Measurements from ENCODE around the gene EPHB1. TPM values are rescaled to one million over a fixed set of nuclear protein-coding genes. Genes with fewer than 3 reads are reported as not detected.

The EPHB1 gene
- total RNA-seq, 2 experiments from 2014 or later = 0.32 TPM; not detected in 1

DNA sequence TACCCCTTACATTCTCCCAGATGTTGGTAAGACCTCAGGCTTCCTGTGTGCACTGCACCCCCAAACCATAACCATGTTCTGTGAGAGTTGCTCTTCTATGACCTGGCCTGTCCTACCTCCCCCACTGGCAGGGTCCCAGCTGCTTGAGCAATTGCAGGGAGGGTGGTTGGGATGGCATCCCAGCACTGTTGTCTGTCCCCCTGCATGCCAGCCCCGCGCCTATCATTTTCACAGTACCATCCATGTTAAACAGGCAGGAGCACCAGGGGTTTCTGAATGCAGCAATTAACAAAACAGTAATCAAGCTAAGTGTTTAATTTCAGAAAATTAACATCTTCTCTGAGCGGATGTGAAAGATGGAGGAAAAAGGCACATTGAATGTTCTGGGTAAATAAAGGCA is 345.5 kb downstream of the EPHB1 start:
- Mint-ChIP-seq H3K27ac (no peak overlapping the region), H3K4me1 (ENCODE audit: low read depth) (no peaks in the 10 kb centered on the region), H3K4me3 (no peak overlapping the region), H3K36me3 (ENCODE audit: low read depth) (no peaks in the 10 kb centered on the region), H3K27me3 (ENCODE audit: low read depth) (peaks cover 2% of the 10 kb centered on the region), H3K9me3 (no peaks in the 10 kb centered on the region)
- DNase-seq = no peak
- intact Hi-C loops (cut with micrococcal nuclease) = no loop called here
- CTCF ChIA-PET = no interaction called here

DNA sequence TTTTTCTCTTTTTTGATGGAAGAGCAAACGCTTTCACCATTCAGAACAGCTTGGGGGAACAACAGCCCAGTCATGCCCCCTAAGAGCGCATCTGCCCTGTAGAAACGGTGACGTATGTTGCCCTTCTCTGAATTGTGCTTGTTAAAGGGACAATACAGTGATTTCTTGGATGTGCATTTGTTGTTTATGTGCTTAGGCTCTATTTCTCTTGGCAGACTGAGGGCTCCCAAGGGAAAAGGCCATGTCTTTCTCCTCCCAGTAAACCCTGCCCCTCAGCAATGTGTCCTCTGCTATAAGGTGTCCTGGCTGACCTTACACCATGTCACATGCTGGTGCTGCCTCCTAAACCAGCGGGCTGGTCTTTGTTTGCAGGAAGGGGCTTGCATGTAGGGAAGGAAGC is 346.1 kb downstream of the EPHB1 start:
- no peaks in the 10 kb centered on the region for H3K36me3 Mint-ChIP-seq (ENCODE audit: low read depth)
- no peak overlapping the region for H3K4me3 Mint-ChIP-seq
- CTCF ChIA-PET = no interaction called here
- no peaks in the 10 kb centered on the region for H3K9me3 Mint-ChIP-seq
- DNase-seq = no peak
- intact Hi-C loops (cut with micrococcal nuclease) = no loop called here
- H3K27ac Mint-ChIP-seq = no peak overlapping the region
- no peaks in the 10 kb centered on the region for H3K4me1 Mint-ChIP-seq (ENCODE audit: low read depth)
- peaks cover 2% of the 10 kb centered on the region for H3K27me3 Mint-ChIP-seq (ENCODE audit: low read depth)

DNA sequence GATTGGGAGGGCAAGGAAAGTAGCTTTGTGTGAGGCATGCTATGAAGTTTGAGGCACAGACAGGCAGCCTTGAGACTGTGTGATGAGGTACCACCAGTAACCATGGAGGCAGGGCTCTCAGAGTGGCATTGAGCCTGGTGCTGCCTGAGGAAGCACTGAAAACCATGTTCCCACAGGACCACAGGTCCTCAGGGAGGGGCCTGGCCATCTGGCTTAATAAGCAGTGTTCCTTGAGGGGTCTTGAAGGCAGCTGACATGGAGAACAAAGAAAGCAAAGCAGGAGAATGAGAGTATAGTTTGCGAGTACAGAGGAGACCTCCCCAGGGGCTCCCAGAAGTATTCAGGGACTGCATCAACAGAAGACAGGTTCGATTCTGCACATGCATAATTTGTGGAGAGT is 346.6 kb downstream of the EPHB1 start:
- Mint-ChIP-seq H3K4me1 (ENCODE audit: low read depth) (no peaks in the 10 kb centered on the region), H3K27me3 (ENCODE audit: low read depth) (peaks cover 2% of the 10 kb centered on the region), H3K36me3 (ENCODE audit: low read depth) (no peaks in the 10 kb centered on the region), H3K9me3 (no peaks in the 10 kb centered on the region), H3K4me3 (no peak overlapping the region), H3K27ac (no peak overlapping the region)
- intact Hi-C loops (cut with micrococcal nuclease) = no loop called here
- CTCF ChIA-PET = no interaction called here
- DNase-seq = no peak

DNA sequence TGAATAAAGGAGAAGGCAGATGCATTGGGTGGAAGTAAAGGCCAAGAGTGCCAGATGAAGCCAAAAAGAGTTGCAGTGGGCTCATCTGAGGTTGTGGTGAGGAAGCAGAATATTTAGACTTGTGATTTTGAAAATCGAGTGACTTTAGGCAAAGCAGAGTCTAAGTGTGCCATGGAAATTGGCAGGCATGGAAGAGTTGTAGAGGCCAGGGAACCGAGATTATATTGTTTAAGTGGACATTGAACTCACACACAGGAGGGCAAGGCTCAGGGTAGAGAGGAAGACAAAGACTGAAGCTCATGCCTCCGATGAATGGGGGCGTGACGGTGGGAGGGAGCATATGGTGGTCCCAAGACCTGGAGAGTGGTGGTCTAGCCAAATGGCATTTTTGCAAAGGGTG is 347.5 kb downstream of the EPHB1 start:
- no peaks in the 10 kb centered on the region for H3K9me3 Mint-ChIP-seq
- no peaks in the 10 kb centered on the region for H3K4me1 Mint-ChIP-seq (ENCODE audit: low read depth)
- no peaks in the 10 kb centered on the region for H3K36me3 Mint-ChIP-seq (ENCODE audit: low read depth)
- intact Hi-C loops (cut with micrococcal nuclease) = no loop called here
- peaks cover 2% of the 10 kb centered on the region for H3K27me3 Mint-ChIP-seq (ENCODE audit: low read depth)
- CTCF ChIA-PET = no interaction called here
- no peak overlapping the region for H3K27ac Mint-ChIP-seq
- no peak for DNase-seq
- no peak overlapping the region for H3K4me3 Mint-ChIP-seq

DNA sequence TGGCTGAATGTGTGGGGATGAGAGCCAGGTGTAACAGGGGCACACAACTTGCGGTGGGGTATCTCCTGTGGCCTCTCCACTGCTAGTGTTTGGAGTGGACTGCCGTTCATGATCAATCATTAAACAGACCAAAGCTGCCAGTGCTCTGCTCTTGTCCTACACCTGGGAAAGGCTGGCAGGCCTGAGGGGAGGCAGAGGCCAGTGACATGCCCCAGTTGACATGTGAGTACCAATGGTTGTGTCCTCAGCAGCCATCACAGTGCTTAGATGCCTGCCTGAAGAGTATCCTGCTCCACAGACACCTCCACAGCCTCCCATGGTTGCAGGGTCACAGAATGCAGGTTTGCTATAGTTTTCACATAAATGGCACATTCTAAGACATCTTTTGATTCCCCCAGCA is 348.4 kb downstream of the EPHB1 start:
- Mint-ChIP-seq H3K27me3 (ENCODE audit: low read depth) (peaks cover 2% of the 10 kb centered on the region), H3K27ac (no peak overlapping the region), H3K4me3 (no peak overlapping the region), H3K4me1 (ENCODE audit: low read depth) (no peaks in the 10 kb centered on the region), H3K36me3 (ENCODE audit: low read depth) (no peaks in the 10 kb centered on the region), H3K9me3 (no peaks in the 10 kb centered on the region)
- no peak for DNase-seq
- intact Hi-C loops (cut with micrococcal nuclease) = no loop called here
- CTCF ChIA-PET = no interaction called here

DNA sequence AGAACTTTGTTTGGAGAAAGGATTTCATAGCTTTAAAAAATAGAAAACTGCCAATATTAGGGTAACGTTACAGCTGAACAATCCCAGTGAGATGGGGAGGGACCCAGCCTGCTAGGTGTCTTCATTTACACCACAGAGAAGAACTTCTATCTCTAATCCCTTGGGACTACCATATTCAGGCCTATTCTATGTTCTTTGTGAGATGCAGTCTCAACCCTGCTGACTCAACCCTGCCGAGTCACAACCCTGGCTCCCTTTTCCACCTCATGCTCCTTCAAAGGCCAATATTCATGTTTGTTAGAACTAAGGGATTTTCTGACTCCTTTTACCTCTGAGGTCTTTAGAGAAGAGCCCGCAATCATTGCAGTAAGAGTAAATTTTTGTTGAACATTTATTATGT is 350.5 kb downstream of the EPHB1 start:
- H3K4me1 Mint-ChIP-seq (ENCODE audit: low read depth) = no peaks in the 10 kb centered on the region
- intact Hi-C loops (cut with micrococcal nuclease) = no loop called here
- H3K36me3 Mint-ChIP-seq (ENCODE audit: low read depth) = no peaks in the 10 kb centered on the region
- no peak overlapping the region for H3K27ac Mint-ChIP-seq
- CTCF ChIA-PET = no interaction called here
- DNase-seq = no peak
- H3K4me3 Mint-ChIP-seq = no peak overlapping the region
- no peaks in the 10 kb centered on the region for H3K9me3 Mint-ChIP-seq
- peaks cover 2% of the 10 kb centered on the region for H3K27me3 Mint-ChIP-seq (ENCODE audit: low read depth)

DNA sequence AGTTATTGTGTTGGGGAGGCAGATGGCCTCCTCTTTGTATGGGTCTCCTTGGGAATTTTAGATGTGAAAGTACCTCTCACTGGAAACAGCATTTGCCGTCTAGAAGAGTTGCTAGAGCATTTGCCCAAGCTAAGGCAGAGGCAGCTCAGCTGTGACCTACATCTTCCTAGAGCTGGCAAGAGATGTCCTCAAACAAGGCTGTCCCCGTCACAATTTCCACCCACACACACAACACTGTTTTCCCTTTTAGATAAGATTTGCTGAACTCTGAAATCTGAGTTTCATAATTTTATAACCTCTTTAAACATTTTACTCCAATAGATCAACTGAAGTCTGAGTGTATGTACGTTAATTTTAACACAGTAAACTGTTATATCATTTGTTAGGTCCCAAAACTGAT is 352.6 kb downstream of the EPHB1 start:
- Mint-ChIP-seq H3K27me3 (ENCODE audit: low read depth) (peaks cover 3% of the 10 kb centered on the region), H3K9me3 (no peaks in the 10 kb centered on the region), H3K36me3 (ENCODE audit: low read depth) (no peaks in the 10 kb centered on the region), H3K27ac (no peak overlapping the region), H3K4me3 (no peak overlapping the region), H3K4me1 (ENCODE audit: low read depth) (no peaks in the 10 kb centered on the region)
- CTCF ChIA-PET = no interaction called here
- DNase-seq = no peak
- intact Hi-C loops (cut with micrococcal nuclease) = no loop called here

DNA sequence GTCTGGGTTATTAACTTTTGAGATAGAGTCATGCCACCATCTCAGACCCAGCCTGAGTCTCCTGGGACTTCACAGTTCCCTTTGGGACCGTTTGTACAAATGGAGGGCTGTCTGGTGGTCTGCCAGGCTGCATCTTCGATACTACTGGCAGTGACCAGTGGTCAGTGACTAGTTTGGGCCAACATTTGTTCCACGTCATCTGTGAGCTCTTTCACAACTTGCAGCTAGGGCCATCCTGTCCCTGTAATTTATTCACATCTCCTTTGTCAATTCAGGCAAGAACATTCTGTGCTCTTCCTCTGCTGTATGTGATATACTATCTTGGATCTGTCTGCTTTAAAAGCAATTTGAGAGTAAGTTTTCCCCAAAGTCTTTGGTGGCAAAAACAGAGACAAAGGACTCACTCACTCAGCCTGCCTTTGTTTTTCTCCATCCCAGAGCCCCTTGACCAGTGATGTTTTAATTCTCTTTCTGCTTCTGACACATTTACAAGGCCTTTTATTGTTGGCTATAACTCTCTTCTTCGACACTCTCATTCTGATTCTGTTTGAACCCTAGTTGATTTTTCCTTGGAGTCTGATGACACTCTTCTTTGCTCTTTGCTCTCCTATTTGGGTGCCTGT is 353.4 kb downstream of the EPHB1 start:
- H3K4me1 Mint-ChIP-seq (ENCODE audit: low read depth) = no peaks in the 10 kb centered on the region
- no peak overlapping the region for H3K27ac Mint-ChIP-seq
- H3K36me3 Mint-ChIP-seq (ENCODE audit: low read depth) = no peaks in the 10 kb centered on the region
- no peak for DNase-seq
- H3K4me3 Mint-ChIP-seq = no peak overlapping the region
- no peaks in the 10 kb centered on the region for H3K9me3 Mint-ChIP-seq
- intact Hi-C loops (cut with micrococcal nuclease) = no loop called here
- CTCF ChIA-PET = no interaction called here
- H3K27me3 Mint-ChIP-seq (ENCODE audit: low read depth) = peaks cover 3% of the 10 kb centered on the region

DNA sequence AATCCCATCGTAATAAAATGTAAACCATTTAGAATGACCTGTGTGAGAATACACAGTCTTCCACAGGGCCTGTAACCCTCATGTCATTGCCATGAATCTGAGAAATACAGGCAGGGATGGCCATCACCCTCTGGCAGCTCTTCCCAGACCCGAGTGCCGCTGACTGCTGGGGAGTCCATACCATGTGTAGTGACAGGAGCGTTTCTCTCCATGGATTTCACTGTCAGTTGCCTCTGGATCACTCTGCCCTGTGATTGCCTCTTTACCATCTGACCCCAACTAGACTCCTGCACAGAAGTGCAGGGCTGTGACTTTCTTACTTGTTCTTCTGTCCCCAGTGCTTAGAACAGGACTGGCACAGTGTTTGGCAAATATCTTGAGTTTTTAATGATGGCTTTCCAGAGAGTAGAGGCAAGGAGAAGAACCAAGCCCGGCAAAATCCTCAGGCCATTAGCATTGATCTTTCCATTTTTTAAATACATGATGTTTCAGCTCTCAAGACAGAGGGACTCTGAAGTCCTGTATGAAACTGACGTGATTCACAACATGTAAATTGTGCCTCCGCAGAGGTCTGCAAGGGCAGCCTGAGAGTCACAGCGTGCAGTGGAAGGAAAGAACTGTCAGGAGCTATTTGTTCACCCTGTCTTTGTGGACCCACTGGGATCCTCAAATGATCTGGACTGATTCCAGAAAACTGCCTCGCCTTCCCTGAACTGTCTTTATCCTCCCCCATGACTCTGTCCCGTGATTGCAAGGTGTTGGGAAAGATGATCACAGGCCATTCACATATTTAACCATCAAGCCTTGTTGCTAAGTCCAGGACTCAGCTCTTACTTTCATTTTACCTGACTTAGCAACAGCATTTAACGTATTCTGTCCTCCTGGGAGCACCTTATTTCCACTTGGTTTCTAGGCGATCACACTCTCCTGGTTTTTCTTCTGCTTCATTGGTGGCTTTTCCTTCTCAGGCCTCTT is 354.9 kb downstream of the EPHB1 start:
- Mint-ChIP-seq H3K36me3 (ENCODE audit: low read depth) (no peaks in the 10 kb centered on the region), H3K4me1 (ENCODE audit: low read depth) (no peaks in the 10 kb centered on the region), H3K4me3 (no peak overlapping the region), H3K27ac (no peak overlapping the region), H3K9me3 (no peaks in the 10 kb centered on the region), H3K27me3 (ENCODE audit: low read depth) (peaks cover 3% of the 10 kb centered on the region)
- CTCF ChIA-PET = no interaction called here
- intact Hi-C loops (cut with micrococcal nuclease) = no loop called here
- no peak for DNase-seq

DNA sequence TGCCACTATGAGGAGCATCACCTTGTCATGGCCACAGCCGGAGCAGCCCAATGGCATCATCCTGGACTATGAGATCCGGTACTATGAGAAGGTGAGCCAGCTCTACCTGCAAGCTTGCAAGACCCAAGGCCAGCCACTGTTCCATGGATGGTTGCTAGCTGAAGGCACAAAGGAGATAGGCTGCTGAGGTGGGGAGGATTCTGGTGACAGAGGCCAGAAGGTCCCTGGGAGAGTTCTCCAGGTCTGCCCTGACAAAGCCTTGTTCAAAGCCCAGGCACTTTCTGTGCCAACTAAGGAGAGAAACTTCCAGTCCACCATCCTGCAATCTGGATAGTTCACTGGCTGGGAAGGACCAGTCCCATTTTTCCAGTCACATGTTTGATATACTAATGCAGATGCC is 359.1 kb downstream of the EPHB1 start:
- intact Hi-C loops (cut with micrococcal nuclease) = no loop called here
- Mint-ChIP-seq H3K27me3 (ENCODE audit: low read depth) (peaks cover 3% of the 10 kb centered on the region), H3K9me3 (peaks cover 2% of the 10 kb centered on the region), H3K36me3 (ENCODE audit: low read depth) (no peaks in the 10 kb centered on the region), H3K27ac (no peak overlapping the region), H3K4me1 (ENCODE audit: low read depth) (no peaks in the 10 kb centered on the region), H3K4me3 (no peak overlapping the region)
- DNase-seq = no peak
- CTCF ChIA-PET = no interaction called here

DNA sequence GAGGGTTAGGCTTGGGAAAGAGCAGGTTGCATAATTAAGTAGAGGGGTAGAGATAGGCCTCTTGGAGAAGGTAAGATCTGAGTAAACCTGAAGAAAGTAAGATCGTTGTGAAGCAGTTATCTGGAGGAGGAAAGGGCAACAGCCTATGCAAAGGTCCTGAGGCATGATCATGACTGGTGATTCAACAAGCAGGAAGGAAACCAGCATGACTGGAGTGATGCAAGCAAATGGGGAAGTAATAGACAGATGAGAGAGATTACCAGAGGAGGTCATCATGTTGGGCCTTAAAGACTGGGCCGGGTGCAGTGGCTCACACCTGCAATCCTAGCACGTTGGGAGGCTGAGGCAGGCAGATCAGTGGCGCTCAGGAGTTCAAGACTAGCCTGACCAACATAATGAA is 360.2 kb downstream of the EPHB1 start:
- intact Hi-C loops (cut with micrococcal nuclease) = no loop called here
- peaks cover 3% of the 10 kb centered on the region for H3K27me3 Mint-ChIP-seq (ENCODE audit: low read depth)
- no peak overlapping the region for H3K27ac Mint-ChIP-seq
- no peaks in the 10 kb centered on the region for H3K4me1 Mint-ChIP-seq (ENCODE audit: low read depth)
- no peaks in the 10 kb centered on the region for H3K36me3 Mint-ChIP-seq (ENCODE audit: low read depth)
- no peak for DNase-seq
- H3K9me3 Mint-ChIP-seq = peaks cover 2% of the 10 kb centered on the region
- H3K4me3 Mint-ChIP-seq = no peak overlapping the region
- CTCF ChIA-PET = no interaction called here

DNA sequence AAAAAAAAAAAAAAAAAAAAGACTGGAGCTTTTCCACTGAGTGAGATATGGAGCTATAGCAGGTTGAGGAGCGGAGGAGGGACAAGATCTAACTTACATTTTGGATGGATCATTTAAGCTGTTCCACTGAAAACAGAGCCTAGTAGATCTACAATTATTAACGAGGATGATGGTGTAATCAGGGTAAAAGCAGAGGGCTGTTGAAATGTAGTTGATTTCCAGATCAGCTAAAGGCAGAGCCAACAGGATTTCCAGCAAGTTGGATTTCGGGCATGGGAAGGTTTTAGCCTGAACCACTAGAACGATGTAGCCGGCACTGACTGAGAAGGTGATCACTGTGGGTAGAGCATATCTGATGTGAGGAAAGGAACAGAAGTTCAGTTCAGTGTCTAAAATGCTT is 360.7 kb downstream of the EPHB1 start:
- Mint-ChIP-seq H3K27ac (no peak overlapping the region), H3K27me3 (ENCODE audit: low read depth) (peaks cover 3% of the 10 kb centered on the region), H3K9me3 (peaks cover 2% of the 10 kb centered on the region), H3K4me1 (ENCODE audit: low read depth) (no peaks in the 10 kb centered on the region), H3K36me3 (ENCODE audit: low read depth) (no peaks in the 10 kb centered on the region), H3K4me3 (no peak overlapping the region)
- no peak for DNase-seq
- CTCF ChIA-PET = no interaction called here
- intact Hi-C loops (cut with micrococcal nuclease) = no loop called here

DNA sequence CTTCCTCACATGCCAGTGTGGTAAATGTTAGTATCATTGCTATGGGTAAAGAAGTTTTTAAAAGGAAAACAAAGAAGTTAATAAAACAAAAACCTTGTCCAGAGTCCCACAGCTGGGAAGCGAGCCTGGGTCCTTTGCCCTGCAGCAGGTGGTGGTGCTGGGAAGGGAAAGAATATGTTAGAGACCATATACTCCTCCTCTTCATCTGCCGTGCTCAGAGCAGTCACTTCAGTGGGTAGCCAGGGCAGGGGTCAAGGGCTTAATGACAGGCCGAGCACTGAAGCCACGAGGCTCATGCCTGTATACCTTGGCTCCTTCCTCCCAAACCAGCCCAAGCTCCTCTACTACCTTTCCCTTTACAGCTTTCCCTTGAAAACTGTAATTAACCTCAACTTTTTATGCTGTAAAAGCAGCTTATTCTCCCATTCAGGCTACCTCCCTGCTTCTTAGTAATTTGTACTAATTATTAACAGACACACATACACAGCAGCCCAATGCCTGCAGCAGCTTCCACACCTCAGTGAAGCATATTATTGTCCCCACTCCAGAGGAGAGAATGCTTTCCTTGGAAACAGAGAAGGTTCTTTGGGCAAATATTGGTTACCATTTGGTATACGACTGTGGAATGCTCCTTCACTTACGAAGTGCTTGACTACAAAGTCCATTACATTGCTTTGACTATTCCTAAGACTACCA is 362.1 kb downstream of the EPHB1 start:
- Mint-ChIP-seq H3K27ac (no peak overlapping the region), H3K27me3 (ENCODE audit: low read depth) (peaks cover 3% of the 10 kb centered on the region), H3K36me3 (ENCODE audit: low read depth) (no peaks in the 10 kb centered on the region), H3K9me3 (peaks cover 2% of the 10 kb centered on the region), H3K4me3 (no peak overlapping the region), H3K4me1 (ENCODE audit: low read depth) (no peaks in the 10 kb centered on the region)
- intact Hi-C loops (cut with micrococcal nuclease) = no loop called here
- no peak for DNase-seq
- CTCF ChIA-PET = no interaction called here

All from activated naive CD4-positive, alpha-beta T cell treated with anti-CD3 and anti-CD28 coated beads for 36 hours (primary cell).